ENCODE results near the gene UBE2E2.

DNA sequence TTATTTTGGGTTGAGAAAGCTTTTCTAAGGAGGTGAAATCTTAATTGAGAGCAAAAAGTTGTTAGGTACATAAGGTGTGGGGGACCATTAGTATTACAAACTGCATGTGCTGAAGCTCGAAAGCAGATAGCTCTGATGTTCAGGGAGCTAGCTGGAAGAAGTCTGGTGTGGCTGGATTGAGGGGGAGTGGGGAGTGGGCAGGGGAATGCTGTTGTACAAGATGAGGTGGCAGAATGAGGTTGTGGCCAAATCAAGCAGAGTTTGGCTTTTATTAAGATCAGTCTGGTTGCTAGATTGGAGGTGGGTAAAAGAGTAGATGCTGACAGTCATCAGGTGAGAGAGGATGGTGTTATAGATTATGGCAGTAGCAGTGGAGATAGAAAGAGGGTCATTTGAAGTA, 32.1 kb downstream of the UBE2E2 start:
- TF ChIP-seq, protein P1, sequence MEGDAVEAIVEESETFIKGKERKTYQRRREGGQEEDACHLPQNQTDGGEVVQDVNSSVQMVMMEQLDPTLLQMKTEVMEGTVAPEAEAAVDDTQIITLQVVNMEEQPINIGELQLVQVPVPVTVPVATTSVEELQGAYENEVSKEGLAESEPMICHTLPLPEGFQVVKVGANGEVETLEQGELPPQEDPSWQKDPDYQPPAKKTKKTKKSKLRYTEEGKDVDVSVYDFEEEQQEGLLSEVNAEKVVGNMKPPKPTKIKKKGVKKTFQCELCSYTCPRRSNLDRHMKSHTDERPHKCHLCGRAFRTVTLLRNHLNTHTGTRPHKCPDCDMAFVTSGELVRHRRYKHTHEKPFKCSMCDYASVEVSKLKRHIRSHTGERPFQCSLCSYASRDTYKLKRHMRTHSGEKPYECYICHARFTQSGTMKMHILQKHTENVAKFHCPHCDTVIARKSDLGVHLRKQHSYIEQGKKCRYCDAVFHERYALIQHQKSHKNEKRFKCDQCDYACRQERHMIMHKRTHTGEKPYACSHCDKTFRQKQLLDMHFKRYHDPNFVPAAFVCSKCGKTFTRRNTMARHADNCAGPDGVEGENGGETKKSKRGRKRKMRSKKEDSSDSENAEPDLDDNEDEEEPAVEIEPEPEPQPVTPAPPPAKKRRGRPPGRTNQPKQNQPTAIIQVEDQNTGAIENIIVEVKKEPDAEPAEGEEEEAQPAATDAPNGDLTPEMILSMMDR (IDR thresholded peaks at IDR 0.05), result no peak
- TF ChIP-seq POLR2A (IDR thresholded peaks at IDR 0.05) (no peak), POLR2AphosphoS5 (IDR thresholded peaks at IDR 0.05) (no peak)
